Astrocyte of the hippocampus (primary cell): Measurements from ENCODE around the gene IPCEF1.

Source experiments
- DNase-seq: peaks from one replicate; pipeline ENCODE4 v3.0.0; 2011; ENCODE audit warnings: low read depth, low spot score

The IPCEF1 gene

GRCh38 chr6:154106251-154106650 lies 250.4 kb downstream of the IPCEF1 start:
- no peak for DNase-seq
